RWPE2 (cell line): ENCODE data around the gene SCAF11.

Source experiments
- ATAC-seq: fragments of 200-7000 bp; cut with Tn5 transposase; 3 replicates; pipeline ENCODE4 v1.9.1; 2021; ENCODE audit warnings: low read depth
- DNase-seq: peaks from one replicate; pipeline ENCODE4 v3.0.0-alpha.2; 2020; ENCODE audit warnings: low spot score
- H3K27ac ChIP-seq: fragments of 450-650 bp; 2 replicates; pipeline ENCODE4 v1.5.1; 2017; ENCODE audit warnings: mild to moderate bottlenecking; ENCODE audit not compliant: poor library complexity, severe bottlenecking
- H3K27me3 ChIP-seq: fragments of 250-450 bp; sonication (Bioruptor Pico); 2 replicates; pipeline ENCODE4 v1.5.1; 2021; ENCODE audit warnings: mild to moderate bottlenecking, moderate library complexity; ENCODE audit not compliant: insufficient read depth, poor library complexity, severe bottlenecking
- H3K36me3 ChIP-seq: fragments of 250-450 bp; sonication (Bioruptor Pico); 2 replicates; pipeline ENCODE4 v1.5.1; 2020; ENCODE audit warnings: low read depth, mild to moderate bottlenecking, moderate library complexity
- H3K4me1 ChIP-seq: fragments of 250-450 bp; sonication (Bioruptor Pico); 2 replicates; pipeline ENCODE4 v1.5.1; 2021; ENCODE audit warnings: mild to moderate bottlenecking, moderate library complexity; ENCODE audit not compliant: insufficient read depth, poor library complexity, severe bottlenecking
- H3K4me3 ChIP-seq: fragments of 250-450 bp; sonication (Bioruptor Pico); 2 replicates; pipeline ENCODE4 v1.5.1; 2021; ENCODE audit warnings: mild to moderate bottlenecking, moderate library complexity; ENCODE audit not compliant: severe bottlenecking
- H3K9me3 ChIP-seq: fragments of 250-450 bp; sonication (Bioruptor Pico); 2 replicates; pipeline ENCODE4 v1.5.1; 2021; ENCODE audit warnings: mild to moderate bottlenecking, moderate library complexity; ENCODE audit not compliant: severe bottlenecking
- CTCF ChIP-seq: fragments of 450-650 bp; IDR thresholded peaks from one replicate; pipeline ENCODE4 v1.5.1; 2017; ENCODE audit warnings: mild to moderate bottlenecking, moderate library complexity; ENCODE audit not compliant: poor library complexity, severe bottlenecking

The SCAF11 gene

GRCh38 chr12:45883187-45883586, 107.2 kb downstream of the SCAF11 start:
- H3K27ac ChIP-seq: no peak overlapping the region
- H3K4me3 ChIP-seq: no peak overlapping the region
- no peaks in the 10 kb centered on the region for H3K4me1 ChIP-seq
- TF ChIP-seq CTCF: no peak
- H3K27me3 ChIP-seq: no peaks in the 10 kb centered on the region
- H3K36me3 ChIP-seq: no peaks in the 10 kb centered on the region; the same call in 1 of the 2 replicates
- ATAC-seq (no peak), DNase-seq (no peak)
- no peaks in the 10 kb centered on the region for H3K9me3 ChIP-seq

GRCh38 chr12:45880533-45880932, 109.8 kb downstream of the SCAF11 start:
- Histone ChIP-seq H3K4me1 (no peaks in the 10 kb centered on the region), H3K36me3 (no peaks in the 10 kb centered on the region; the same call in 1 of the 2 replicates), H3K4me3 (no peak overlapping the region), H3K27ac (no peak overlapping the region), H3K27me3 (no peaks in the 10 kb centered on the region), H3K9me3 (no peaks in the 10 kb centered on the region)
- no peak for ATAC-seq
- TF ChIP-seq CTCF: no peak
- DNase-seq: no peak

- no peak for TF ChIP-seq CTCF
- no peaks in the 10 kb centered on the region for H3K27me3 ChIP-seq
- no peaks in the 10 kb centered on the region for H3K4me1 ChIP-seq
- no peak overlapping the region for H3K4me3 ChIP-seq
- H3K27ac ChIP-seq: no peak overlapping the region
- no peaks in the 10 kb centered on the region for H3K9me3 ChIP-seq
- peaks cover 7% of the 10 kb centered on the region; the same call in 1 of the 2 replicates for H3K36me3 ChIP-seq
- DNase-seq: no peak
- no peak for ATAC-seq
Observed at GRCh38 chr12:45879363-45879895, 110.9 kb downstream of the SCAF11 start.

GRCh38 chr12:45878630-45879255, 111.6 kb downstream of the SCAF11 start:
- Histone ChIP-seq H3K4me1 (no peaks in the 10 kb centered on the region), H3K4me3 (no peak overlapping the region), H3K27ac (no peak overlapping the region), H3K27me3 (no peaks in the 10 kb centered on the region), H3K9me3 (no peaks in the 10 kb centered on the region), H3K36me3 (peaks cover 7% of the 10 kb centered on the region; the same call in 1 of the 2 replicates)
- TF ChIP-seq CTCF: no peak
- ATAC-seq: no peak
- no peak for DNase-seq

- H3K9me3 ChIP-seq: no peaks in the 10 kb centered on the region
- DNase-seq (no peak), ATAC-seq (no peak)
- no peak for TF ChIP-seq CTCF
- H3K27me3 ChIP-seq: no peaks in the 10 kb centered on the region
- H3K4me3 ChIP-seq: no peak overlapping the region
- H3K4me1 ChIP-seq: peaks cover 2% of the 10 kb centered on the region
- H3K27ac ChIP-seq: no peak overlapping the region
- H3K36me3 ChIP-seq: peaks cover 17% of the 10 kb centered on the region
Observed at GRCh38 chr12:45877069-45877468, 113.3 kb downstream of the SCAF11 start.
